Central memory CD8-positive, alpha-beta T cell (primary cell): ENCODE data around the gene RGMA.

Experiments
- ATAC-seq: fragments of 150-1000 bp; cut with Tn5 transposase; replicated peaks from 2 replicates; pipeline ENCODE4 v1.10.0; 2022; ENCODE audit warnings: mild to moderate bottlenecking, moderate FRiP score, moderate number of reproducible peaks; ENCODE audit not compliant: poor library complexity, severe bottlenecking; ENCODE audit errors: extremely low read depth
- DNase-seq, 2 donors: peaks; one replicate each; pipeline ENCODE4 v3.0.0; 2021; ENCODE audit warnings: low spot score in 2 of 2
- H3K27ac Mint-ChIP-seq: one replicate; pipeline ENCODE4 v1.8.0; 2022; ENCODE audit warnings: low read depth, mild to moderate bottlenecking, moderate library complexity, mixed read lengths
- H3K27me3 Mint-ChIP-seq: one replicate; pipeline ENCODE4 v1.8.0; 2022; ENCODE audit warnings: mixed read lengths
- H3K36me3 Mint-ChIP-seq: one replicate; pipeline ENCODE4 v1.8.0; 2022; ENCODE audit warnings: mild to moderate bottlenecking, moderate library complexity, mixed read lengths; ENCODE audit not compliant: insufficient read depth
- H3K4me1 Mint-ChIP-seq: one replicate; pipeline ENCODE4 v1.8.0; 2022; ENCODE audit warnings: mixed read lengths
- H3K4me3 Mint-ChIP-seq: one replicate; pipeline ENCODE4 v1.8.0; 2022; ENCODE audit warnings: mild to moderate bottlenecking, moderate library complexity, mixed read lengths
- H3K9me3 Mint-ChIP-seq: one replicate; pipeline ENCODE4 v1.8.0; 2022; ENCODE audit warnings: mixed read lengths

The RGMA gene

DNA sequence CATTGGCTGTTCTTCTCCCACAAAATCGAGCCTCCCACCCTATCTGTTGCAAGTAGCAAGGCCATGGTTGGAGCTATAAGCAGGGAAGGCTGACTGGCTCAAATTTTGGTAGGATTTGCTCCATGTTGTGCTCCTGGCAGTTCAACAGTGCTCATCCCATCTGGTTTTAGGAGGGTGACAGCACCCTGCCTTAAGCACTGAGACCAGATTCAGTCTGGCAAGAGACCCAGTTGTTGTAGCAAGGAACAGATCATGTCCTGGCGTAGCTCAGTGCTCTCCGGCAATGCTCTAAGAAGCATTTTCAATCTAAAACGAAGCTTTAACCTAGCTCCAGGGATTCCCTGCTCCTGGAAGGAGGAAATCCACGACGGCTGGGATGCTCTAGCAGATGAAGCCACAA, 91.2 kb downstream of the RGMA start:
- H3K4me3 Mint-ChIP-seq = no peak overlapping the region
- no peaks in the 10 kb centered on the region for H3K27me3 Mint-ChIP-seq
- no peak for DNase-seq
- H3K36me3 Mint-ChIP-seq = peaks cover 93% of the 10 kb centered on the region
- peak overlapping the region; percentile 79 for H3K27ac Mint-ChIP-seq
- H3K4me1 Mint-ChIP-seq = peaks cover 23% of the 10 kb centered on the region
- H3K9me3 Mint-ChIP-seq = no peaks in the 10 kb centered on the region
- ATAC-seq = no peak

DNA sequence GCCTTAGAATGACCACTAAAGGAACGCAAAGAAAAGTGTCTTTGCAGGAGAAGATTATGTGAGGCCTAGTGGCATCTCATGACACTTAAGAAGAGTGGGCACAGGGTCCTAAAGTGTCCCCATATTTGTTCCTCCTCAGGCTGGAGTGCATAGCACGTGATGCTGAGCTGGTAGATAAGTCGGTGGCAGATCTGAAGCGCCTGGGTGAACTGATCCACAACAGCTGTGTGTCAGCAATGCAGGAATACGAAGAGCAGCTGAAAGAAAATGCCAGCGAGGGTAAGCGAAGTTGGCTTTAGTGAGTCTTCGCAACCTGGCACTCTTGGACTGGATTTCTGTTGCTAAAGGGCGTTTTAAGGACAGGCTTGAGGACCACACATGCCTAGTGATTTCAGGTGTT, 96.3 kb downstream of the RGMA start:
- no peak for DNase-seq
- H3K9me3 Mint-ChIP-seq = no peaks in the 10 kb centered on the region
- no peak overlapping the region for H3K4me3 Mint-ChIP-seq
- H3K36me3 Mint-ChIP-seq = peaks cover 95% of the 10 kb centered on the region
- no peaks in the 10 kb centered on the region for H3K27me3 Mint-ChIP-seq
- H3K4me1 Mint-ChIP-seq = peaks cover 34% of the 10 kb centered on the region
- ATAC-seq = no peak
- H3K27ac Mint-ChIP-seq = peak overlapping the region; percentile 56

DNA sequence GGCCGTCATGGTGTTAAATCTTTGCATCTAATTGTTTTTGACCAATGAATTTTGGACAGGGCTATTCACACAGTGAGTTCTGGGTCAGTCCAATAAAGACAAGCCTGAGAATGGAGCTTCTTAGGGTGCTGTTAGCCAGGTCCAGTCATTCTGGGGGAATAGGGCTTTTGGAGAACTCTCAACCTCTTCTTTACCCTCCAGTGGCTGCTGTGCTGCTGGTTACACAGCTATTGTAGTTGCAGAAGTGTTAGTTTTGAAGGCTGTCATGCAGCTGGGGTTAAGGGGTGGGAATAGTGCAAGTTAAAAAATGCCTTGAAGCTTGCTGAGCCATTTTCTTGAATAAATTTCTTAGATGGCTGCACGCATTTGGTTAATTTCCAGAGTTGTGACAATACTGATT, 99.0 kb downstream of the RGMA start:
- no peaks in the 10 kb centered on the region for H3K9me3 Mint-ChIP-seq
- peaks cover 88% of the 10 kb centered on the region for H3K36me3 Mint-ChIP-seq
- no peak overlapping the region for H3K27ac Mint-ChIP-seq
- H3K4me1 Mint-ChIP-seq = peaks cover 34% of the 10 kb centered on the region
- no peak for DNase-seq
- no peak for ATAC-seq
- no peaks in the 10 kb centered on the region for H3K27me3 Mint-ChIP-seq
- no peak overlapping the region for H3K4me3 Mint-ChIP-seq

DNA sequence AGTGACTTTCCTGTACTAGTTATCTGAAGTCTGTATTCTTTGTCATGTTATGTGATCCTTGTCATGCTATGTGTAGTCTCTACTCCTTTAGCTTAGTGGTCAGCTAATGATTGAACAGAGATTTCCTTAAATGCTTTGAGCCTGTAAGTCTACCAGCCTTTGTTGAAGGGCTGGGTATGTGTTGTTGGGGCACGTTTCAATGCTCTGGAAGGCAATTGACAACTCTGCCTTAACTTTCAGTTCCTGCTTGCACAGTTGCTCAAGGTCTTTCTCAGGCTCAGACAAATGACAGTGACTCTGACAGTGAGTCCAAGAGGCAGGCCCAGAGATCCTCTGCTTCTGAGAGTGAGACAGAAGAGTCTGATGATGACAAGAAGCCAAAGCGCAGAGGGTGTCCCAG, 99.5 kb downstream of the RGMA start:
- DNase-seq = no peak
- no peak overlapping the region for H3K4me3 Mint-ChIP-seq
- H3K27me3 Mint-ChIP-seq = no peaks in the 10 kb centered on the region
- H3K4me1 Mint-ChIP-seq = peaks cover 29% of the 10 kb centered on the region
- peaks cover 86% of the 10 kb centered on the region for H3K36me3 Mint-ChIP-seq
- no peaks in the 10 kb centered on the region for H3K9me3 Mint-ChIP-seq
- H3K27ac Mint-ChIP-seq = peak overlapping the region; percentile 29
- ATAC-seq = no peak
